HepG2 (cell line): ENCODE results near the gene MTHFD1L. TPM values are rescaled to one million over a fixed set of nuclear protein-coding genes. Genes with fewer than 3 reads are reported as not detected.

Experiments
- BATF2 ChIP-seq: sonication (generic); formaldehyde crosslinking; IDR thresholded peaks from 2 replicates; pipeline ENCODE4 v1.8.0; 2022; ENCODE audit warnings: mild to moderate bottlenecking, missing genetic modification reagents, moderate library complexity
- CCAR2 ChIP-seq: fragments of 200-400 bp; formaldehyde crosslinking; optimal IDR thresholded peaks from 2 replicates; pipeline ENCODE3; 2018; ENCODE audit warnings: low read depth, mild to moderate bottlenecking, low read length, moderate library complexity
- DMAP1 ChIP-seq: IDR thresholded peaks from 2 replicates; pipeline ENCODE4 v1.6.1; 2016
- ELK4 ChIP-seq: sonication (generic); formaldehyde crosslinking; IDR thresholded peaks from 2 replicates; pipeline ENCODE4 v1.9.0; 2021; ENCODE audit warnings: missing genetic modification reagents, borderline replicate concordance
- HOXA3 ChIP-seq: sonication (generic); formaldehyde crosslinking; IDR thresholded peaks from 2 replicates; pipeline ENCODE4 v1.5.0; 2020; ENCODE audit warnings: missing genetic modification reagents
- IRF1 ChIP-seq: sonication (generic); formaldehyde crosslinking; IDR thresholded peaks from 2 replicates; pipeline ENCODE4 v1.4.0; 2020; ENCODE audit warnings: low read depth, mild to moderate bottlenecking, missing genetic modification reagents
- NR3C1 ChIP-seq: sonication (generic); formaldehyde crosslinking; IDR thresholded peaks from 2 replicates; pipeline ENCODE4 v1.4.0; 2020; ENCODE audit warnings: missing genetic modification reagents
- POLR2A ChIP-seq, 2 experiments: IDR thresholded peaks; 2 replicates each; pipeline ENCODE4 v1.6.1; 2011; ENCODE audit warnings: low read depth in 2 of 2, low read length in 2 of 2, mild to moderate bottlenecking in 1 of 2, moderate library complexity in 1 of 2; ENCODE audit not compliant: insufficient read depth in 1 of 2
- RBM39 ChIP-seq: fragments of 200-400 bp; formaldehyde crosslinking; IDR thresholded peaks from one replicate; pipeline ENCODE4 v1.6.1; 2018; ENCODE audit warnings: antibody characterized with exemption, mild to moderate bottlenecking, low read depth, low read length; ENCODE audit not compliant: poor library complexity, severe bottlenecking
- RFX5 ChIP-seq: IDR thresholded peaks from 2 replicates; pipeline ENCODE4 v1.6.1; 2011; ENCODE audit warnings: low read depth, low read length, improper control_type of control experiment
- SP2 ChIP-seq: sonication (generic); formaldehyde crosslinking; IDR thresholded peaks from 2 replicates; pipeline ENCODE4 v1.5.1; 2020; ENCODE audit warnings: mild to moderate bottlenecking, missing genetic modification reagents
- TEAD2 ChIP-seq: sonication (generic); formaldehyde crosslinking; IDR thresholded peaks from 2 replicates; pipeline ENCODE4 v1.9.0; 2021; ENCODE audit warnings: missing genetic modification reagents
- ZBTB1 ChIP-seq: sonication (generic); formaldehyde crosslinking; IDR thresholded peaks from 2 replicates; pipeline ENCODE4 v1.4.0; 2020; ENCODE audit warnings: missing genetic modification reagents, borderline replicate concordance
- ZC3H4 ChIP-seq: sonication (generic); formaldehyde crosslinking; IDR thresholded peaks from 2 replicates; pipeline ENCODE4 v1.4.0; 2020; ENCODE audit warnings: missing genetic modification reagents, borderline replicate concordance
- ZHX2 ChIP-seq, 2 experiments: sonication (generic) in 1 of 2; formaldehyde crosslinking in 1 of 2; IDR thresholded peaks; 2 replicates each; pipeline versions ENCODE4 v1.6.1 to v1.9.0; 2014 to 2022; ENCODE audit warnings: antibody characterized with exemption in 1 of 2, borderline replicate concordance in 1 of 2, inconsistent platforms in 1 of 2, low read depth in 1 of 2, missing genetic modification reagents in 1 of 2
- ZNF101 ChIP-seq: sonication (generic); formaldehyde crosslinking; IDR thresholded peaks from 2 replicates; pipeline ENCODE4 v1.4.0; 2020; ENCODE audit warnings: mild to moderate bottlenecking, low read depth, missing genetic modification reagents, borderline replicate concordance
- ZNF276 ChIP-seq: sonication (generic); formaldehyde crosslinking; IDR thresholded peaks from 2 replicates; pipeline ENCODE4 v1.4.0; 2020; ENCODE audit warnings: mild to moderate bottlenecking, low read depth, missing genetic modification reagents
- ZNF44 ChIP-seq: sonication (generic); formaldehyde crosslinking; IDR thresholded peaks from 2 replicates; pipeline ENCODE4 v1.5.1; 2020; ENCODE audit warnings: mild to moderate bottlenecking, missing genetic modification reagents
- ZNF652 ChIP-seq: IDR thresholded peaks from 2 replicates; pipeline ENCODE4 v1.6.1; 2016; ENCODE audit warnings: low read depth, borderline replicate concordance
- ZSCAN22 ChIP-seq: sonication (generic); formaldehyde crosslinking; IDR thresholded peaks from 2 replicates; pipeline ENCODE4 v1.4.0; 2020; ENCODE audit warnings: mild to moderate bottlenecking, missing genetic modification reagents
- polyA plus RNA-seq, 8 experiments: library from polyadenylated mRNA; depleted of rRNA in 3 of 8; stranded (reverse) in 7 of 8; unstranded in 1 of 8; fragments of >200 nt; fragmentation: Illumina TruSeq in 4 of 8; extraction: Trizol in 4 of 8; gene quantifications; 2 replicates each; pipeline versions ENCODE4 v1.2.1 to v1.2.3, GENCODE V29; 2011 to 2016; ENCODE audit warnings: low read depth in 4 of 8, missing spikeins in 1 of 8, mixed read lengths in 1 of 8; ENCODE audit not compliant: insufficient read depth in 1 of 8
- total RNA-seq, 5 experiments: library from RNA; depleted of rRNA; stranded (reverse); fragments of >200 nt; fragmentation: Illumina TruSeq; extraction: Trizol; gene quantifications; 2 replicates each; pipeline ENCODE4 v1.2.3, GENCODE V29; 2016; ENCODE audit warnings: low read depth in 1 of 5

The MTHFD1L gene
- total and polyA plus RNA-seq, 2 of the 13 experiments (the other 11 are each of a cell fraction or from before 2014, with no cell fraction given) = 24.0 to 39.6 TPM

GRCh38 chr6:151060096-151060765 is 194.7 kb downstream of the MTHFD1L start (continued):
- TF ChIP-seq ZHX2 (IDR thresholded peaks at IDR 0.05; ENCODE audit: low read depth) (no peak), ZHX2 (CRISPR knock-in tag; IDR thresholded peaks at IDR 0.05; ENCODE audit: borderline replicate concordance) (no peak), ELK4 (CRISPR knock-in tag) (no peak), SP2 (CRISPR knock-in tag) (no peak), ZNF44 (no peak), ZNF652 (CRISPR knock-in tag) (no peak), RBM39 (no peak), BATF2 (CRISPR knock-in tag) (no peak), ZNF276 (CRISPR knock-in tag) (no peak), ZC3H4 (CRISPR knock-in tag) (no peak), ZBTB1 (CRISPR knock-in tag) (no peak), HOXA3 (CRISPR knock-in tag) (no peak; the same call in 1 of the 2 replicates), DMAP1 (CRISPR knock-in tag) (no peak), IRF1 (CRISPR knock-in tag) (no peak), TEAD2 (no peak), NR3C1 (no peak), ZNF101 (no peak), CCAR2 (no peak), ZSCAN22 (CRISPR knock-in tag) (no peak), POLR2A (IDR thresholded peaks at IDR 0.05; ENCODE audit: insufficient read depth in 1 of 2, low read depth in 2 of 2, low read length in 2 of 2) (peak in 1 of 2 experiments; percentile 30; a peak in 1 of 4 replicates), RFX5 (no peak)
